HUES64 (cell line): ENCODE data around the gene WDR55.
"Not testable (repeated sequence)": the region's sequence is repeated elsewhere in the genome, so short reads cannot be mapped to it uniquely, and the experiment has no call there.

Source experiments
- H3K27ac ChIP-seq: 2 replicates; pipeline ENCODE4 v1.7.0; 2013; ENCODE audit warnings: low read depth, low read length, inconsistent platforms
- H3K27me3 ChIP-seq: 2 replicates; pipeline ENCODE4 v1.6.1; 2013; ENCODE audit warnings: mild to moderate bottlenecking, low read length; ENCODE audit not compliant: insufficient read depth
- H3K36me3 ChIP-seq: 2 replicates; pipeline ENCODE4 v1.6.1; 2013; ENCODE audit warnings: mild to moderate bottlenecking, low read length; ENCODE audit not compliant: insufficient read depth
- H3K4me1 ChIP-seq: 2 replicates; pipeline ENCODE4 v1.6.1; 2013; ENCODE audit warnings: mild to moderate bottlenecking, low read length, moderate library complexity; ENCODE audit not compliant: insufficient read depth
- H3K4me3 ChIP-seq: 2 replicates; pipeline ENCODE4 v1.5.1; 2013; ENCODE audit warnings: mild to moderate bottlenecking, low read length, moderate library complexity
- H3K9ac ChIP-seq: 2 replicates; pipeline ENCODE4 v1.6.1; 2013; ENCODE audit warnings: mild to moderate bottlenecking, low read depth, low read length
- H3K9me3 ChIP-seq: 2 replicates; pipeline ENCODE4 v1.6.1; 2013; ENCODE audit warnings: low read depth, low read length; ENCODE audit not compliant: insufficient read depth
- WGBS: fragments of 150-250, 120-280 bp; methylation state at CpG from one replicate; pipeline ENCODE4 v1.1.7; 2013; ENCODE audit warnings: missing lambda C conversion rate; 5-methylcytosine and 5-hydroxymethylcytosine counted together

WDR55 gene

GRCh38 chr5:140718266-140718592, 53.5 kb downstream of the WDR55 start:
- Histone ChIP-seq H3K4me3 (no peak overlapping the region), H3K9ac (no peak overlapping the region), H3K36me3 (no peaks in the 10 kb centered on the region), H3K4me1 (no peaks in the 10 kb centered on the region), H3K27me3 (no peaks in the 10 kb centered on the region), H3K9me3 (no peaks in the 10 kb centered on the region), H3K27ac (no peak overlapping the region)
- WGBS = 80% methylated on average over 7 of the region's 7 CpGs

GRCh38 chr5:140720738-140721137, 56.0 kb downstream of the WDR55 start:
- H3K4me1 ChIP-seq, H3K36me3 ChIP-seq, H3K27ac ChIP-seq, H3K9ac ChIP-seq, H3K27me3 ChIP-seq, H3K9me3 ChIP-seq, H3K4me3 ChIP-seq: not testable (repeated sequence)
- WGBS = 65% methylated on average over 4 of the region's 6 CpGs

- 91% methylated on average over 5 of the region's 5 CpGs for WGBS
- H3K9me3 ChIP-seq, H3K36me3 ChIP-seq, H3K27me3 ChIP-seq, H3K4me1 ChIP-seq, H3K27ac ChIP-seq, H3K4me3 ChIP-seq, H3K9ac ChIP-seq: not testable (repeated sequence)
Observed at GRCh38 chr5:140721395-140721794, 56.7 kb downstream of the WDR55 start.
